ENCODE data around the gene SLC28A1.
"Not testable (repeated sequence)": the region's sequence is repeated elsewhere in the genome, so short reads cannot be mapped to it uniquely, and the experiment has no call there.

Gene SLC28A1

DNA sequence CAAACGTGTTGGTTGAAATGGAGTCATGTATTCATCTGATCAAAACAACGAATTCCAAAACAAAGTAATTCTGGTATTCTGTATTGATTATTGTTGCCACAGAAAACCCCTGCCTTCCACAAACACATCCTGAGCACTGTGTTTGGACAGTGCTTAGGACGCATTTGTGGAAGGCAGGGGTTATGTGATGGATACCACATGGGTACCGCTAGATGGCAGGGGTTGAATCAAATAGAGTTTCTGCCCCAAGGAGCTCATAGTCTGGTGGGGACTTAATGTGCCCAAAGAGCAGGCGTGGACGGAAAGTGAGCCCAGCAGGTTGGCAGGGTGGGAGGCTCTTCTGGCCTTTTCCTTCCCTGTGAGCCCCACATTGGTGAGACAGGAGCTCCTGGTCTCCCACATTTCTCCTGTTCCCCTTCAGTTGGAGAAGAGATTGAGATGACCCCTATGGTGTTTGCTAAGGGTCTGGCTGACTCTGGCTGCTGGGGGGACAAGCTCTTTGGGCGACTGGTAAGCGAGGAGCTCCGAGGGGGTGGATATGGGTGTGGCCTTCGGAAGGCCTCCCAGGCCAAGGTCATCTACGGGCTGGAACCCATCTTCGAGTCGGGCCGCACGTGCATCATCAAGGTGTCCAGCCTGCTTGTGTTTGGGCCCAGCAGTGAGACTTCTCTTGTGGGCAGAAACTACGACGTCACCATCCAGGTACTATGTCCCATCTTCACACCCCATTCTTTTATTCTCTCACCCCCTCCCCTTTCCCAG lies 22.1 kb upstream of the SLC28A1 start:
- DNase-seq (ENCODE audit: low read depth), result no peak

DNA sequence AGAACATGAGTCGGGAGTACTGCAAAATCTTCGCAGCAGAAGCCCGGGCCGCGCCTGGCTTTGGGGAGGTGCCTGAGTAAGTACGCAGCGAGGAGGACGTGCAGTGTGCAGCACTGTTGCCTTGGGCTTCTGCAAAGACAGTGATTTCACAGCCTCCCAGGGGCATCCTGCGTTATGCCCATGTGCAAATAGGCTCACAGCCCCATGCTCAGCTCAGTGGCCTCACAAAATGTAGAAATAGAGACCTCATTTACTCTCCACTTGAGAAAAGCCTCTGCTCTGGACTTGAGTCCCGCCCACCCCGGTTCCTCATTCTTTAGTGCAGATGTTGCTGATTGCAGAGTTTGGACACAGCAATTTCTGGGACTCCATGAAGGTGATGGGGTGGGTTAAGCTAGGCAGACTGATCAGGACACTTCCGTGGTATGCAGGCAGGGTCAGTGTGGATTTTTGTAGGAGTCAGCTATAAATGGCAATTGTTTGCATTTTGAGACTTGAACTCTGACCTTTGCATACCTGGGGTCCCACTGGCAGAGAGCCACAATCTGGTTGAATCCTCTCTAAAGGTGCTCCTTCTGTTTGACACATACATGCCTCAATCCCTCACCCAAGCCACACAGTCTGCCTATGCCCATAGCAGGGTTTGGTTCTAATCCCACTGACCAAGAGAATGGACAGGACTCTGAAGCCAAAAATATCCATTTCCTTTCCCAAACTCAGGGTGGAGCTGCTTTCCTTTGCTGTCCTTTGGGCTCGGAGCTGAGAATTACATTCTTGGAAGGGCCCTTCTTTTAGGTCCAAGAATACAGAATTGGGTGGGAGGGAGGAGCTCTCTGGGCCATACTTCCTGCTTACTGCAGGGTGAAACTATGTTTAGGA lies 20.7 kb upstream of the SLC28A1 start:
- peak; percentile 54 for DNase-seq (ENCODE audit: low read depth)

DNA sequence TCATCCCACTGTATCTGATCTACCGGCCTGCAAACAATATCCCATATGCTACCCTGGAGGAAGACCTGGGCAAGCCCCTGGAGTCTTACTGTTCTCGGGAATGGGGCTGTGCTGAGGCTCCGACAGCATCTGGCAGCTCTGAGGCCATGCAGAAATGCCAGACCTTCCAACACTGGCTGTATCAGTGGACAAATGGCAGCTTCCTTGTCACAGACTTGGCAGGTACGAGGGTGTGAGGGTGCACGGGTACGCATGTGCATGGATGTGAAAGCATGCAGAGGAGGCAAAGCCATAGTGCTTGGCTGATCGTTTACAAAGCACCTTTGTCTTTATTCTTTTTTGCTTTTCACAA lies 20.0 kb upstream of the SLC28A1 start:
- DNase-seq (ENCODE audit: low read depth), result no peak

DNA sequence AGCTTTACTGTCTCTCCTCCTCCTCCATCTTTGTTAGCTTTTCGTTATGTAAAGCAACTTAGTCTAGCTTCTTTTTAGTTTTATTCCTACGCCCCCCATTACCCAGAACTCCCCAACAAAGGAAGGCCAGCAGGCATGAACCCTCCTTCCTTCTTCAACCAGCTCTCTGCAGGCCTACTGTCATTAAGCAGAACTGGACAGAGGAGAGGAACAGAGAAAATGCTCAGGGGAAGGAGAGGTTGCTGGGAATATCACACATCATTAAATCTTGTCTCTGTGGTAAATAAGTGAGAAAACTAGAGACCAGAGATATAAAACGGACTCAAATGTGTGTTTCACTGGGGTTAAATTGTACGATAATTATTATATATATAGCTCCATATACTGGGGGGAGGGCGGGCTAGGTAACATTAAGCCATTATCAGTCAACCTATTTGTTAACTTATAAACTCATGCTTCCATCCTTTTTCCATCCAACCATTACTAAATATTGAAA lies 19.3 kb upstream of the SLC28A1 start:
- no peak for DNase-seq (ENCODE audit: low read depth)

DNA sequence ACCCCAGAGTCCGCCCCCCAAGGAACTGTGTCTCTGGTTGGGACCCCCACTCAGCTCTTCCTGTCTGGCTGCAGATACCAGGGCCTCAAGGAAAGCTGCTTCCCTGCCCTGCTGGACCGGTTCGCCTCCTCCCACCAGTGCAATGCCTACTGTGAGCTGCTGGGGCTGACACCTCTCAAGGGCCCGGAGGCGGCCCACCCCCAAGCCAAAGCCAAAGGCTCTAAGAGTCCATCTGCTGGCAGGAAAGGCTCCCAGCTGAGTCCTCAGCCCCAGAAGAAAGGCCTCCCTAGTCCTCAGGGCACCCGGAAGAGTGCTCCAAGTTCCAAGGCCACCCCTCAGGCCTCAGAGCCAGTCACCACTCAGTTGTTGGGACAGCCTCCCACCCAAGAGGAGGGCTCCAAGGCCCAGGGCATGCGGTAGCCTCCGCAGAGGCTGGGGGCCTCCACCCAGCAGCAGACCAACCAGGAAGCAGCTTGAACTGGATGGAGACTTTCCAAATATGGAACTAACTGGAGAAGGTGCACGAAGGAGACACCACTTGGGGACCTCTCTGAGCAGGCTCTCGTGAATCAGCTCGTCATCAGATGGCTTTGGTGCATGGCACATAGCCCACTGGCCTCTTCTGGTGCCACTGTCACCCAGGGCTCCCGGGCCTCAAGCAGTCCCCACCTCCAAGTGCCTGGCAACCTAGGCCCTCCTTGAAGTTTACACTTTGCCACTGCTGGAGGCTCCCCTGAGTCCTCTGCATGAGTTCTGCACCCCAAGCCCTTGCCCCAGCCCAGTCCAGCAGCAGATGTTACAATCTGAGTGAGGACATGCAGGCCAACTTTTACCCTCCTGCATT lies 16.2 kb upstream of the SLC28A1 start:
- DNase-seq (ENCODE audit: low read depth), result no peak

DNA sequence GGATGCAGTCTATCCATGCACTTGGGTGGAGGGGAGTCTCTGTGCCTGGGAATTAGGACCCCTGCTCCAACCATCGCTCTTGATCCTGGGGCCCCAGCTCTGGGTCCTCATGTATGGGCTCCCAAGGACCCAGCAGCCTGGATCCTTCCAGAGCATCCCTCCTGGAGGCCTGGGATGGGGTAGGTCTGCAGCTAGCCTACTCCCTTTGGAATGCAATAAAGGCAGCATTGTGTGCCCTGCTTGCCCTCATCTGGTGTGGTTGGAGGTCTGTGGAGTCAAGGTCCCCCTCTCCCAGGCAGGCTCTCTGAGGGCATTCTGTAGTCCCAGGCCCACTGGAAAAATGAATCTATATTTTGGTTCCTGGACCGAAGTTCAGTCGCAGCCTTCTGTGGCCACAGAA lies 15.0 kb upstream of the SLC28A1 start:
- DNase-seq (ENCODE audit: low read depth), result no peak

DNA sequence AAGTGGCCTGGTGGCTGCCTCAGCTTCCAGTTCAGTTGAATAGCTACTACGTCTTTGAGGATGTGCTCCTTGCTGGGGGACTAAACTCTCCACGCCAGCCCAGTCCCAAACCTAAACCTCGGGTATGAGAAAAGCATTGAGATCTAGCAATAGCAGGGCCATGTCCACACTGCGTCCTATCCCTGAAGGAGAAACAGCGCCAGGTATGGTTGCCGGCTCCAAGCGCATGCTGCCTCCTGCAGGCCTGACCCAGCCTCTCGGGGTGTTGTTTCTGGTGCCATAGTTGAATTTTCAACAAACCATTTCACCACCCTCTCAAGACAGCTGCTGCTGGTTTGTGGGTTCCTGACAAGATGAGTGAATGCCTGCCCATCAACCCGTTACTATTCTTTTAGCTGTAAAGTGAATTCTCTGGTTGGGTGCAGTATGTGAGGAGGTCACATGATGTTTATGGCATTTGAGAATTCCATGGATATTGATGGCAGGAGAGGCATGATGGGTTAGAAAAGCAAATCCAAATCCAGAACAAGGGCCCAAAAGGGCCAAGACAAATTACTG lies 13.0 kb upstream of the SLC28A1 start:
- no peak for DNase-seq (ENCODE audit: low read depth)

DNA sequence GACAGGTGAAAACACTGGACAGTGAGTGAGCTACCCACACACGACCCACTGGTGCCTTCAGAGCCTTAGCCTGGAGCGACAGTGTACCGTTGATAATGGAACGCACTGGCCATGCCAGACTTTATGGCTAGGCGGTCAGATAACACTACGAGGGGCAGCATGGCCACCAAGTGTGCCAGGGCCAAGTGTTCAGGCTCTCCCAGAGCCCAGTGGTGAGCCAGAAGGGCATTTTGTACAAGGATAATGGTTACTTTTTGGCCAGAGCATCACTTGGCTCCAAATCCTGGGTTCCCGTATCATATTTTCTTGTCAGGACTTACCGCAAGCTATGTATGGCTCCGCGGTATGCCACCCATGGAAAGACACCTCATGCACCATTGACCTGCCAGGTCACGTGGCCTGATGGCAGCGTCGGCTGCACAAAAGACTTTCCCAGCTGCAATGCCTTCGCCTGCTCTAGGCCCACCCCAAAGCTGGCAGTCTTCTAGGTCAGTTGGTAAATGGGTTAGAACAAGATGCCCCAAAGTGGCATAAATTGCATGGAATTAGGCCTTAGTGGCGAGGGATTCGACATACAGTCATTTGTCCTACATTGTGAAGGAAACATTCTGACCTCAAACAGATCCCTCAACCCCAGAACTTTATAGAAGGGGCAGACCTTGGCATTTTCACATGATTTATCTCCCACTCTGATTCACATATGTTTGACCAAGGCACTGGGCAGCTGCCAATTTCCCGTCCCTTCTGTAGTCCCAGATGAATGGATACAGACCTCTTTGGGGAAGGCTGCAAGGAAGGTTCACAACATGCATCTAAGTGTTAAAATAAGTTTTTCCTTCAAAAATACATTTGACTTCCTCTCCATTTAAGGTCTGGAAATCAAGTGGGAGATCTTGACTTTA lies 12.2 kb upstream of the SLC28A1 start:
- peak; percentile 11 for DNase-seq (ENCODE audit: low read depth)

DNA sequence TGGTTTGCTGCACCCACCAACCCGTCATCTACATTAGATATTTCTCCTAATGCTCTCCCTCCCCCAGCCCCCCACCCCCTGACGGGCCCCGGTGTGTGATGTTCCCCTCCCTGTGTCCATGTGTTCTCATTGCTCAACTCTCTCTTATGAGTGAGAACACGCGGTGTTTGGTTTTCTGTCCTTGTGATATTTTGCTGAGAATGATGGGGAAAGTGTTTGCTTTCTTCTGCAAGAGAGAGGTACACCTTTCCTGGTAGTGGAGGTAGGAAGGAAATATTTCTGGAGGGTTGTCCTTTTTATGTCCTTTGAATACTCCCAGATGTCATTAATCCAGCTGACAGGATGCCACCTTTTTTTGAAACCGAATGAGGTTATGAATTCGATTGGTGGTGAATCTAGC lies 10.5 kb upstream of the SLC28A1 start:
- no peak for DNase-seq (ENCODE audit: low read depth)

DNA sequence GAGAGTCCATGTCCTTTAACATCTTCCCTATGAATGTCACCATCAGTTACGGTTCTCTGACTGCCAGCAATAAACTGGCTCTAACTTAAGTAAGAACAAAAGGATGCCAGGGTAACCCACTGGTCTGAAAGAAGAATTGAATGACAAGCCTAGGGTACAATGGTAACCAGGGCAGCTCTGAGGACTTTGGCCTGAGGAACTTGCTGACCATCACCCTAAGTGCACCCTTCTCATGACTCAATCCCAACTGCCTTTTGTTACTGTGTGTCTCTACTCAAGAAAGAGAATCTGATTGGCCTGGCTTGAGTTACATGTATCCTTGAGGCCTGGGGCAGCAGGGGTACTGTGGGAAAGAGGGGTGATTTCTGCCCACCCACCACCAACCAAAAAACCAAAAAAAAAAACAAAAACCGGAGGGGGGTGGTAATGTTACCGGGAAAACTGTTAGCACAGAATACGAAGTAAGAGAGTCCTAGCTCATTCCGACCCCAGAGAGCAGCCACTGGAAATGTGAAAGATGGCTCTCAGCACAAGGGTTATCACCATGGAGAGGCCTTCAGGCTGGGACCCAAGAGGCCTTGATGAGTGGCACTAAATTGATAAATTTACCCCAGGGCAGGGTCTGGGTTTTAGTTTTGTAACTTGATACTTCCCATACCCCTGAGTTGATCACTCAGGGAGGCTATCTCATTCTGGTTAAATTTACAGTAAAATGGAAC lies 9.3 kb upstream of the SLC28A1 start:
- DNase-seq (ENCODE audit: low read depth), result no peak

DNA sequence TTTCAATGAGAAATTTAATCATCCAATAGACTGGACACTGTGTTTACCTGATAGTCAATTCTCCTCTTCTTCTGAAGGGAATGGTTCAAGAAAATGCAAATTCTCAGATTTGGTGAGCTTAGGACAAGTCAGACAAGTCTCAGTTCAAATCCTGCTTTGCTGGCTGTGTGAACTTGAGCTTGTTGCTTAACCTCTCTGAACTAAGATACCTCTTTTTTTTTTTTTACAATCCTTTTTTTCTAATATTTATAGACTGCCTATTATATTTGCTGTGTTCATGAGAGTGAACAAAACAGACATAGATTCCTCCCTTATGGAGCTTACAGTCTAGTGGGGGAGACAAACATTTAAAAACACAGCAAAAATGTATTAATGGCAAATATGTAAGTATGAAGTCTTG lies 8.2 kb upstream of the SLC28A1 start:
- DNase-seq (ENCODE audit: low read depth), result no peak

DNA sequence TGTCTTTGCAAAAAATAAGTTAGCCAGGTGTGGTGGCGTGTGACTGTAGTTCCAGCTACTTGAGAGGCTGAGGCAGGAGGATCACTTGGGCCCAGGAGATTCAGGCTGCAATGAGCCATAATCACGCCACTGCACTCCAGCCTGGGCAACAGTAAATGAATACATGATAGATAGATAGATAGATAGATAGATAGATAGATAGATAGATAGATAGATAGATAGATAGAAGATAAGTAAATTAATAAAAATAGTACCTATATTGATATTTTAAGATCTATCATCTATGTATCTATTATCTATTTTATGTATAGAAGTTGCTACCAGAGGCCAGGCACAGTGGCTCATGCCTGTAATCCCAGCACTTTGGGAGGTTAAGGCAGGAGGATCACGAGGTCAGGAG lies 6.8 kb upstream of the SLC28A1 start:
- not testable (repeated sequence) for DNase-seq (ENCODE audit: low read depth)

DNA sequence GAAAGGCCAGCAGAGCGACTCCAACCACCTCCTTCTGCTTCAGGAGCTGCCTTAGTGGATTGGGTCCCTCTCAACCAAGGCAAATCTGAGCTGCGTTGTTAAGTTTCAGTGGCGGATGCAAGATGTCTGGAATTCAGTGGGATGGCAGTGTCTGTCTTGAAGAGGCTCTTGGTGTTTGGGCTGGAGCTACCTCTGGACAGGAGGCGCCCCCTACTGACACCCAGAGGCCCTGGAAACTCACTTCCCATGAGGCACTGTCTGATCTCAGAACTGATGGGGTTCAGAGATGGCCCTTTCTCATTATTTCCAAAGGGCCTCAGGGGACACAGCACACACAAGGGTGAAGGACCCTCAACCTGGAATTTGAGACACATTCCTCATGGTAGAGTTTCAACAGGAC lies 6.0 kb upstream of the SLC28A1 start:
- peak; percentile 62 for DNase-seq (ENCODE audit: low read depth)

DNA sequence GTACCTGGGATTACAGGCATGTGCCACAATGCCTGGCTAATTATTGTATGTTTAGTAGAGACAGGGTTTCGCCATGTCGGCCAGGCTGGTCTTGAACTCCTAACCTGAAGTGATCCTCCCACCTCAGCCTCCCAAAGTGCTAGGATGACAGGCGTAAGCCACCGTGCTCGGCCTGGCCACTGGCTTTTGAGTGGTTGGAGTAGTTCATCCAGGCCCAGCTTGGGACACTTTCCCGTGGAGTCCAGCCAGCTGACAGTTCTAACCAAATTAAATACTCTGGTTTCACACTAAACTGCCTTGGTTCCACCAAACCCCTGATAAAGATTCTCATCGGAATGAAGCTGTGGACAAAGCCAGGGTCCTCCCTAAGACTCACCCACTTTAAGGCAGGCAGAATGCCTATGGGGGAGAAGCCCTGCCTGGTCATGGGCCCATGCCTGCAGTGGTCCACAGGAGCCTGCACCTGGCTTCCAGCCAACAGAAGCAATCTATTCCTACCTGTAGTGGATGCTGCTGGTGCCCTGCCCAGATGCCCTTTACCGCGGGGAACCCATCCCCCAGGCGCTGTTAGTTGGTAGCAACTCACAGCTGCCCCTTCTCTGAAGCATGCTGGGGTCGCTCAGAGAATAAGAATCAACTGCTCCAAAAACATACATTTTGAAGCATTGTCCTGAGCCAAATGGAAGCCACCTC lies 5.2 kb upstream of the SLC28A1 start:
- no peak for DNase-seq (ENCODE audit: low read depth)

DNA sequence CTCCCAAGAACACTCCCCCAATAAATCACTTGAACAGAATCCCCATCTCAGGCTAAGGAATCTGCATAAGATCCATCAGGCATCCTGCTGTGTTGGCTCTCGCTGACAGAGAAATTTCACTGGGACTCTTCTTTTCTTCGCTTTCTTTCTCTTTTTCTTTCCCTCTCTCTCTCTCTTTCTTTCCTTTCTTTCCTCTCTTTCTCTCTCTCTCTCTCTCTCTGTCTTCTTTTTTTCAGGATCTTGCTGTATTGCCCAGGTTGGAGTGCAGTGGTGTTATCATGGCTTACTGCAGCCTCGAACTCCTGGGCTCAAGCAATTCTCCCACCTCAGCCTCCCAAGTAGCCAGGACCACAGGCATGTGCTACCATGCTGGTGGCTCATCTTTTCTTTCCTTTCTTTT lies 4.5 kb upstream of the SLC28A1 start:
- no peak for DNase-seq (ENCODE audit: low read depth)

DNA sequence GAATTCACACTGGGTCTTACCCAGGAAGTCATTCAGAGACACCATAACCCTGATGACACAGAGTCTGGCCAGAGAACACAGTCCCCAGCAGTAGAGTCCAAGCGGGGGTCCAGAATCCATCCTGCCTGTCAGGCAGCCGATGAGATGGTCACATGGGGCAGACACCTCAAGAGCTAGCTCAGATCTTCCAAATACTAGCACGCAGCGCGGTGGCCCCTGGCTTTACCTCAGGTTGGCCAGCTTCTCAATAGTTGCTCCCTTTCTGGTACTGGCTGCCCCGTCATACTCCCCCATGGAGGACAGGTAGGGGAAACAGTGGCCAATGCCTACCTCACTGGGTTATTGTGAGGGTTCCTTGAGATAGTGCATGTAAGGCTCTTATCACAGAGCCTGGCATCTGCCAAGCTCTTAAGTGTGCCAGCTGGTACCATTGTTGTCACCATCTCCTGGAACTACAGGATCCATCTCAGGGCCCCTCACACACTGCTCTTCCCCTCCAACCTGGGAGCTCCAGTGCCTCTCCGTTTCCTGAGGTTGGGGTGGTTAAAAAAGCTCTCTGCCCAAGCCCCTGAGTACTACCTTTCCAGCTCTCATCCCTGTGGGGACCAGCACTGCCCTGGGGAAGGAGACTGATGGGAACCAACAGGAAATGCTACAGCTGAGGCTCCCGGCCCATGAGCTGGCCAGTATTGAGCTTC lies 3.5 kb upstream of the SLC28A1 start:
- DNase-seq (ENCODE audit: low read depth), result no peak

DNA sequence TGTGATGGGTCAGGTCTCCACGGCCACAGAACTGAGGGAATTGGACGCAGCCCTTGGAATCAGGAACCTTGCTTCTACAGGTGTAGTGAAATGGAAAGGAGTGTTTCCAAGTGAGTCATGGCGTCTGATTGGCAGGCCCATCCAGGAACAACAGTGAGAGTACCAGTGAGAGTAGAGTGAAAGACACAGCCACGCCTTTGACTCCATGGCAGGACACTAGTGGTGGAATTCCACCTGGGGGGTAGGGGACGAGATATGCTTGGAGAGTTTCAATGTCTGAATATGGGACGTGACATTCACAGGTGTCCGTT lies 3.0 kb upstream of the SLC28A1 start:
- no peak for DNase-seq (ENCODE audit: low read depth)

DNA sequence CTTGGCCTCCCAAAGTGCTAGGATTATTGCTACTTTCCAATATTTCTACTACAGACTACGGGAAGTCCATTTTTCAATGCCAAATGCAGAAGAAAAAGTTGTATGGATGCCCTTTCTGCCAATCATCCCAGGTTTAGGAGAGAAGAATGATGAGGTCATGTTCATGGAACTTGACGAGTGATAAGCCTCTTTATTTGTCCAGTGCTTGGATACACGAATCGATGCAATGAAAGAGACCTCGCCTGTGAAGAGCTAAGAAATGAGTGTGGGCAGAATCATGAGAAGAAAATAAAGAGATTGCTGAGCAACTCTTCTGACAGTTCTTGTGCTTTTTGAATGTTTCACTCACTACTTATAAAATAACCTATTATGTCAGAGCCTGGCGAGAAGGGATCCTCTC lies 996 bp upstream of the SLC28A1 start:
- DNase-seq (ENCODE audit: low read depth), result no peak

DNA sequence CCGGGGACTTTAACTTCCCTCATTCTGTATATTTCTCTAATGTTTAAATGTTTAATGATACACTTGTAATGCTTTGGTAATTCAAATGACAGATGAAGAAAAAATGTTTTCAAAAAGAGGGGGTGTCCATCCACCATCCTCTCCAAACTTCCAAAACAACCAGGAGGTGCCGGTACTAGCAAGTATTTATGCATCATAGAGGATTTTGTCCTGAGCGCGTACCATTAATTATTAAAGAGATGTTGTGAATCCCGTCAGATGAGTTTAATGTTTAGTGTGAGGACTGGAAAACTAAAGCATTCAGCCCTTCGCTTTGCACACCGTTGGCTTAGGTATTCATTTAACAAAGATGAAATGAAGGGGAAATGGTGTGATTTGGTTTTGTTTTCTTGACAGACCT lies 1.3 kb downstream of the SLC28A1 start:
- no peak for DNase-seq (ENCODE audit: low read depth)
